Measurements from ENCODE around the gene MKI67. TPM values are rescaled to one million over a fixed set of nuclear protein-coding genes. Genes with fewer than 3 reads are reported as not detected.

Gene MKI67
- total and polyA plus RNA-seq, 2 of the 4 experiments (the other 2 are of a cell fraction), result 13.5 to 36.4 TPM

- H2BK20ac ChIP-seq (ENCODE audit: low read depth, low read length), result no peak overlapping the region
- ATAC-seq (ENCODE audit: low read depth) (no peak), DNase-seq (no peak)
- H2AK5ac ChIP-seq (ENCODE audit: low read depth, low read length), result no peak overlapping the region
- H3K4me3 ChIP-seq (ENCODE audit: insufficient read depth, low read depth, low read length), result no peak overlapping the region
- no peaks in the 10 kb centered on the region for H3K36me3 ChIP-seq (ENCODE audit: control insufficient read depth, insufficient read depth, low read length)
- H3K14ac ChIP-seq (replicated peaks; ENCODE audit: low read depth, low read length), result no peak overlapping the region
- TF ChIP-seq, protein P1, sequence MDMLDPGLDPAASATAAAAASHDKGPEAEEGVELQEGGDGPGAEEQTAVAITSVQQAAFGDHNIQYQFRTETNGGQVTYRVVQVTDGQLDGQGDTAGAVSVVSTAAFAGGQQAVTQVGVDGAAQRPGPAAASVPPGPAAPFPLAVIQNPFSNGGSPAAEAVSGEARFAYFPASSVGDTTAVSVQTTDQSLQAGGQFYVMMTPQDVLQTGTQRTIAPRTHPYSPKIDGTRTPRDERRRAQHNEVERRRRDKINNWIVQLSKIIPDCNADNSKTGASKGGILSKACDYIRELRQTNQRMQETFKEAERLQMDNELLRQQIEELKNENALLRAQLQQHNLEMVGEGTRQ (IDR thresholded peaks at IDR 0.05; ENCODE audit: low read depth, low read length), result no peak
- TF ChIP-seq SMC3 (IDR thresholded peaks at IDR 0.05; ENCODE audit: low read depth, low read length) (no peak), CHD1 (IDR thresholded peaks at IDR 0.05; ENCODE audit: low read depth, low read length) (no peak), RCOR1 (IDR thresholded peaks at IDR 0.05; ENCODE audit: insufficient replicate concordance, low read length) (no peak)
- H3K4ac ChIP-seq (ENCODE audit: low read depth, low read length), result no peak overlapping the region
- H3K9me3 ChIP-seq (ENCODE audit: control insufficient read depth, insufficient read depth, low read length), result no peaks in the 10 kb centered on the region
- no peaks in the 10 kb centered on the region for H4K20me1 ChIP-seq (ENCODE audit: insufficient read depth, low read length)
- POLR2A ChIA-PET (ENCODE audit: unreplicated experiment), result no interaction called here
- no peak overlapping the region for H3K9ac ChIP-seq (ENCODE audit: low read depth, low read length)
- no peak overlapping the region for H3K27ac ChIP-seq (ENCODE audit: insufficient read depth, low read length)
- H4K5ac ChIP-seq (ENCODE audit: low read depth, low read length), result no peak overlapping the region
- in situ Hi-C loops (cut with MboI; ENCODE audit: low sequenced_read_pairs), result no loop called here
- no TSS peak for BruUV-seq (replicated peaks)
- H2BK120ac ChIP-seq (ENCODE audit: low read depth, low read length), result no peak overlapping the region
- H2AK9ac ChIP-seq (replicated peaks; ENCODE audit: low read depth, low read length, poor library complexity), result no peak overlapping the region
- 27% methylated on average over 3 of the region's 19 CpGs; no CpG with 5 or more reads in 1 of the 2 experiments for WGBS, 2 experiments (ENCODE audit: extremely low coverage in 2 of 2, insufficient read length in 1 of 2)
- CTCF ChIA-PET, result no interaction called here
- H3K56ac ChIP-seq (ENCODE audit: extremely low read depth, insufficient read depth, low read length), result no peak overlapping the region
- no peak overlapping the region for H3K4me2 ChIP-seq (ENCODE audit: low read depth, low read length)
- dilution Hi-C loops (cut with HindIII; ENCODE audit: low sequenced_read_pairs, unreplicated experiment), result no loop called here
- no peak overlapping the region for H3K23ac ChIP-seq (ENCODE audit: low read depth, low read length)
- H4K91ac ChIP-seq (ENCODE audit: insufficient read depth, low read depth, low read length), result no peak overlapping the region
- no peak overlapping the region for H2BK5ac ChIP-seq (ENCODE audit: low read depth, low read length, poor library complexity, severe bottlenecking)
- H3K18ac ChIP-seq (ENCODE audit: low read depth, low read length), result no peak overlapping the region
- H4K8ac ChIP-seq (ENCODE audit: low read depth in 2 of 2, low read length in 2 of 2), result no peak overlapping the region
- H3K79me1 ChIP-seq (ENCODE audit: low read depth in 1 of 2, low read length in 2 of 2), result no peaks in the 10 kb centered on the region
- no peaks in the 10 kb centered on the region; the same call in 1 of the 2 replicates for H3K27me3 ChIP-seq (ENCODE audit: control insufficient read depth, insufficient read depth, low read length)
- intact Hi-C loops (cut with micrococcal nuclease), result no loop called here
- no peak overlapping the region for H2AFZ ChIP-seq (replicated peaks; ENCODE audit: low read length, poor library complexity)
- H3K4me1 ChIP-seq (ENCODE audit: control insufficient read depth, insufficient read depth, low read length), result peaks cover 6% of the 10 kb centered on the region
- H2BK15ac ChIP-seq (ENCODE audit: low read depth, low read length), result no peak overlapping the region
- H3K9me1 ChIP-seq (ENCODE audit: insufficient read depth, low read length), result peaks cover 3% of the 10 kb centered on the region; the same call in 1 of the 2 replicates
Measured at GRCh38 chr10:128062881-128063563, 63.2 kb downstream of the MKI67 start.
